Endothelial cell of umbilical vein (primary cell): ENCODE measurements around the gene RALBP1. TPM values are rescaled to one million over a fixed set of nuclear protein-coding genes. Genes with fewer than 3 reads are reported as not detected.

Experiments used
- BruUV-seq: library from RNA; stranded (reverse); fragments of 400-500 nt; replicated peaks from 2 replicates; lab custom pipeline; 2021; lab: Mats Ljungman, UMichigan
- CTCF ChIA-PET: fragments of 300-600, 350-600 bp; sonication (Branson Sonifier 250); formaldehyde crosslinking; loops from one replicate; lab custom pipeline; 2021; ENCODE audit warnings: antibody characterized with exemption, inconsistent platforms; lab: Charles Lee
- POLR2A ChIA-PET: fragments of 300-600, 350-600 bp; sonication (Branson Sonifier 250); formaldehyde crosslinking; loops from one replicate; lab custom pipeline; 2021; ENCODE audit warnings: antibody characterized with exemption, inconsistent platforms; lab: Charles Lee
- DNase-seq: peaks from one replicate; pipeline ENCODE4 v3.0.0-alpha.2; 2011; ENCODE audit warnings: low read depth, low spot score
- FAIRE-seq: peaks from 2 replicates; lab custom pipeline; 2011; peaks lifted over from hg19 to GRCh38; lab: Jason Lieb, UNC
- H2AFZ ChIP-seq: 2 replicates; pipeline ENCODE4 v1.6.0; 2012; ENCODE audit warnings: low read depth, low read length, control low read depth, inconsistent platforms
- H3K27ac ChIP-seq: 2 replicates; pipeline ENCODE4 v1.5.1; 2011; ENCODE audit warnings: low read depth, mild to moderate bottlenecking, control low read depth, low read length, moderate library complexity; ENCODE audit not compliant: insufficient read depth
- H3K27me3 ChIP-seq, 2 experiments: 2 replicates each; pipeline versions ENCODE4 v1.6.0 to v1.6.1; 2011; ENCODE audit warnings: low read length in 2 of 2, mixed read lengths in 1 of 2; ENCODE audit not compliant: control insufficient read depth in 2 of 2, insufficient read depth in 2 of 2
- H3K36me3 ChIP-seq, 2 experiments: 2 replicates in 1 of 2; 3 replicates in 1 of 2; pipeline ENCODE4 v1.5.1; 2011; ENCODE audit warnings: low read length in 2 of 2, mild to moderate bottlenecking in 1 of 2, moderate library complexity in 1 of 2; ENCODE audit not compliant: control insufficient read depth in 2 of 2, insufficient read depth in 2 of 2; ENCODE audit errors: extremely low read depth in 1 of 2
- H3K4me1 ChIP-seq: 3 replicates; pipeline ENCODE4 v1.5.1; 2011; ENCODE audit warnings: mild to moderate bottlenecking, low read length; ENCODE audit not compliant: control insufficient read depth, insufficient read depth; ENCODE audit errors: extremely low read depth
- H3K4me2 ChIP-seq: 2 replicates; pipeline ENCODE4 v1.6.1; 2011; ENCODE audit warnings: low read length, control low read depth, mixed read lengths; ENCODE audit not compliant: insufficient read depth
- H3K4me3 ChIP-seq, 3 experiments: fragments of 200-600 bp in 1 of 3; sonication (generic), shearing (Covaris generic) in 1 of 3; replicated peaks in 1 of 3; 2 replicates each; pipeline ENCODE4 v1.5.1; 2011 to 2016; ENCODE audit warnings: control low read depth in 3 of 3, low read length in 3 of 3, mild to moderate bottlenecking in 2 of 3, inconsistent platforms in 1 of 3, low read depth in 1 of 3, moderate library complexity in 1 of 3; ENCODE audit not compliant: insufficient read depth in 1 of 3
- H3K79me2 ChIP-seq: 2 replicates; pipeline ENCODE4 v1.6.0; 2012; ENCODE audit warnings: low read length, inconsistent platforms; ENCODE audit not compliant: control insufficient read depth, insufficient read depth
- H3K9ac ChIP-seq: replicated peaks from 2 replicates; pipeline ENCODE3; 2011; ENCODE audit warnings: low read length, control low read depth; ENCODE audit not compliant: insufficient read depth; ENCODE audit errors: extremely low read depth
- H3K9me1 ChIP-seq: replicated peaks from 3 replicates; pipeline ENCODE4 v1.6.0; 2011; ENCODE audit warnings: mild to moderate bottlenecking, low read length; ENCODE audit not compliant: control insufficient read depth, insufficient read depth; ENCODE audit errors: extremely low read depth
- H3K9me3 ChIP-seq: replicated peaks from 2 replicates; pipeline ENCODE4 v1.5.1; 2012; ENCODE audit warnings: low read length, inconsistent platforms; ENCODE audit not compliant: control insufficient read depth, insufficient read depth
- H4K20me1 ChIP-seq: replicated peaks from 2 replicates; pipeline ENCODE3; 2011; ENCODE audit warnings: mild to moderate bottlenecking, low read length; ENCODE audit not compliant: control insufficient read depth, insufficient read depth; ENCODE audit errors: extremely low read depth
- CTCF ChIP-seq, 2 donors: IDR thresholded peaks; 1 replicate in 1 of 2; 2 replicates in 1 of 2; pipeline ENCODE4 v1.5.1; 2011; ENCODE audit warnings: low read length in 2 of 2, mild to moderate bottlenecking in 2 of 2, moderate library complexity in 2 of 2, control low read depth in 1 of 2, inconsistent platforms in 1 of 2, low read depth in 1 of 2; ENCODE audit not compliant: insufficient read depth in 1 of 2; ENCODE audit errors: extremely low read depth in 1 of 2
- EZH2 ChIP-seq: IDR thresholded peaks from 2 replicates; pipeline ENCODE4 v1.6.1; 2012; ENCODE audit warnings: borderline replicate concordance, low read depth, mild to moderate bottlenecking, moderate library complexity, low read length, inconsistent platforms; ENCODE audit not compliant: severe bottlenecking
- FOS ChIP-seq: IDR thresholded peaks from 2 replicates; pipeline ENCODE4 v1.6.1; 2011; ENCODE audit warnings: mild to moderate bottlenecking, low read length, moderate library complexity, borderline replicate concordance; ENCODE audit not compliant: insufficient read depth
- GATA2 ChIP-seq: IDR thresholded peaks from 2 replicates; pipeline ENCODE4 v1.7.0; 2011; ENCODE audit warnings: low read depth, mild to moderate bottlenecking, moderate library complexity, mixed read lengths, low read length; ENCODE audit not compliant: insufficient read length, insufficient read depth
- JUN ChIP-seq: IDR thresholded peaks from 2 replicates; pipeline ENCODE4 v1.6.1; 2011; ENCODE audit warnings: borderline replicate concordance, low read depth; ENCODE audit not compliant: insufficient read length, insufficient read depth
- MAX ChIP-seq: IDR thresholded peaks from 2 replicates; pipeline ENCODE4 v1.6.1; 2011; ENCODE audit not compliant: insufficient read depth, insufficient read length
- MYC ChIP-seq: IDR thresholded peaks from one replicate; pipeline ENCODE4 v1.6.1; 2011; ENCODE audit warnings: mild to moderate bottlenecking, low read depth, low read length
- POLR2A ChIP-seq: IDR thresholded peaks from 2 replicates; pipeline ENCODE4 v1.6.1; 2012; ENCODE audit warnings: low read depth, mild to moderate bottlenecking, control low read depth, low read length
- POLR2AphosphoS5 ChIP-seq: IDR thresholded peaks from 2 replicates; pipeline ENCODE4 v1.6.1; 2012; ENCODE audit warnings: low read depth, mild to moderate bottlenecking, control low read depth, low read length, moderate library complexity; ENCODE audit not compliant: insufficient read depth
- dilution Hi-C: fragments of 300-500 bp; cut with MboI; formaldehyde crosslinking; loops from one replicate; pipeline ENCODE4 v1.15.0; 2019; ENCODE audit warnings: low sequenced_read_pairs; ENCODE audit not compliant: extremely low pct_ligation_motif_present
- intact Hi-C: fragments of 100-400 bp; cut with micrococcal nuclease; formaldehyde crosslinking; loops from one replicate; pipeline ENCODE4 v1.10.0; 2022
- polyA plus RNA-seq, 4 experiments: library from polyadenylated mRNA; depleted of rRNA in 3 of 4; stranded (reverse) in 3 of 4; unstranded in 1 of 4; fragments of >200 nt; gene quantifications; 2 replicates each; pipeline versions ENCODE4 v1.2.1 to v1.2.3, GENCODE V29; 2011 to 2012; ENCODE audit warnings: missing spikeins in 1 of 4
- total RNA-seq: library from RNA; stranded (reverse); gene quantifications from 2 replicates; pipeline ENCODE4 v1.2.3, GENCODE V29; 2021

Gene RALBP1
- total and polyA plus RNA-seq, 2 donors (not counting 3 experiments of a cell fraction or from before 2014, with no cell fraction given) = 55.8 to 68.4 TPM

- ChIA-PET POLR2A (no interaction called here), CTCF (no interaction called here)
- no peak for FAIRE-seq
- intact Hi-C loops (no loop called here), dilution Hi-C loops (no loop called here)
- Histone ChIP-seq H4K20me1 (no peaks in the 10 kb centered on the region), H3K27me3 (peaks cover 6 to 8% of the 10 kb centered on the region in 2 experiments), H3K27ac (no peak overlapping the region), H3K9me1 (no peaks in the 10 kb centered on the region), H3K9me3 (no peaks in the 10 kb centered on the region), H3K4me3 (no peak overlapping the region), H3K4me2 (no peak overlapping the region), H3K79me2 (no peaks in the 10 kb centered on the region), H2AFZ (no peak overlapping the region), H3K4me1 (no peaks in the 10 kb centered on the region), H3K9ac (no peak overlapping the region), H3K36me3 (no peaks in the 10 kb centered on the region)
- TF ChIP-seq JUN (no peak), POLR2AphosphoS5 (no peak), POLR2A (no peak), MAX (no peak), FOS (no peak), MYC (no peak), EZH2 (no peak), CTCF (IDR thresholded peaks at IDR 0.05; ENCODE audit: extremely low read depth in 1 of 2, insufficient read depth in 1 of 2, low read depth in 1 of 2, low read length in 2 of 2) (no peak), GATA2 (no peak)
- no TSS peak for BruUV-seq
- DNase-seq = no peak
Measured at GRCh38 chr18:9453283-9453682, 22.0 kb upstream of the RALBP1 start.
